Limb (tissue), 2 donors: ENCODE measurements around the gene LRRC23.
A peak's percentile ranks its signal among the peaks of the same experiment; 100 is the strongest.

ENCODE experiments used
- DNase-seq, 2 donors: peaks; one replicate each; pipeline ENCODE4 v3.0.0-alpha.2; 2016; ENCODE audit errors: extremely low spot score in 2 of 2

LRRC23 gene

DNA sequence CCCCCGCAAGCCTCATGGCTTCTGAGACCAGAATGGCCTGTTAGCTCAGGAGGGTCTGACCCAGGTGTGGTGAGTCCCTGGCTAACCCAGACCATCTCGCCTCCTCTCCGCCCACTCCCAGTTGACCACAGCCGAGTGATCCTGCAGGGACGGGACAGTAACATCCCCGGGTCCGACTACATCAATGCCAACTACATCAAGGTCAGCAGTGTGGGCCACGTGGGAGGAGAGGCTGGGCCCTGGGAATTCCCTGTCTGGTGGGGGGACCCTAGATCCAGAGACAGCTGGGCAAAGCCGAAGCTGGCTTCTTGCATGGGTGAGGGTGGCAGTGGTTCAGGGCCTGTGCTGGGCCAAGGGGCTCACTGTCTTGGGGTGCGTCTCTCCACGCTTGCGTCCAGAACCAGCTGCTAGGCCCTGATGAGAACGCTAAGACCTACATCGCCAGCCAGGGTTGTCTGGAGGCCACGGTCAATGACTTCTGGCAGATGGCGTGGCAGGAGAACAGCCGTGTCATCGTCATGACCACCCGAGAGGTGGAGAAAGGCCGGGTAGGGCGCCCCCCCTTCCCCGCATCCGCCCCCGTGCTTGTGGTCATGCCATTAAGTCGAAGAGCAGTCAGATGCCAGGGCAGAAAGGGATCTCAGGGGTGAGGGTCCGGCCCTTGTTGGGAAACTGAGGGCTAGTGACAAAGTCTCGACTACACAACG, 51.6 kb downstream of the LRRC23 start:
- DNase-seq = no peak

DNA sequence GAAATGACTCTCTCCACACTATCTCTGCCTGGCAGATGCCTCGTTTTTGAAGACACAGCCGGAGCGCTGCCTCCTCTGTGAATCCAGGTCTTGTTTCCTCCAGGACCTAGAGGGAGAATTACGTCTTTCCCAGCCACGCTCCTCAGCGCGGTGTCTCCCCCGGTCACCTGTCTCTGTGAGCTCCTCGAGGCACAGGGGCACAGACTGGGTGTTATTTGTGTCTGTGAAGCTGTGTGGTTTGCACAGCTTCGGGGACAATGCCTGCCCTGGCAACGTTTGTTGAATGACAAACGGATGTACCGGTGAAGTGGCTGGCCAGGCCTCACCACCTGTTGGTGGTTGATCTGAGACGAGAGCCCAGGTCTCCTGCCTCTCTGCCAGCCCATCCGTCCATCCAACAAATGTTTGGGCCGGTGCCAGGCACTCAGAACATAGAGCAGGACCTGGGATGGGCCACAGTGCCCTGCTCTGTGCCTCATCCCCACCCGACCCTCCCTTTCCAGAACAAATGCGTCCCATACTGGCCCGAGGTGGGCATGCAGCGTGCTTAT, 52.6 kb downstream of the LRRC23 start:
- DNase-seq = no peak

DNA sequence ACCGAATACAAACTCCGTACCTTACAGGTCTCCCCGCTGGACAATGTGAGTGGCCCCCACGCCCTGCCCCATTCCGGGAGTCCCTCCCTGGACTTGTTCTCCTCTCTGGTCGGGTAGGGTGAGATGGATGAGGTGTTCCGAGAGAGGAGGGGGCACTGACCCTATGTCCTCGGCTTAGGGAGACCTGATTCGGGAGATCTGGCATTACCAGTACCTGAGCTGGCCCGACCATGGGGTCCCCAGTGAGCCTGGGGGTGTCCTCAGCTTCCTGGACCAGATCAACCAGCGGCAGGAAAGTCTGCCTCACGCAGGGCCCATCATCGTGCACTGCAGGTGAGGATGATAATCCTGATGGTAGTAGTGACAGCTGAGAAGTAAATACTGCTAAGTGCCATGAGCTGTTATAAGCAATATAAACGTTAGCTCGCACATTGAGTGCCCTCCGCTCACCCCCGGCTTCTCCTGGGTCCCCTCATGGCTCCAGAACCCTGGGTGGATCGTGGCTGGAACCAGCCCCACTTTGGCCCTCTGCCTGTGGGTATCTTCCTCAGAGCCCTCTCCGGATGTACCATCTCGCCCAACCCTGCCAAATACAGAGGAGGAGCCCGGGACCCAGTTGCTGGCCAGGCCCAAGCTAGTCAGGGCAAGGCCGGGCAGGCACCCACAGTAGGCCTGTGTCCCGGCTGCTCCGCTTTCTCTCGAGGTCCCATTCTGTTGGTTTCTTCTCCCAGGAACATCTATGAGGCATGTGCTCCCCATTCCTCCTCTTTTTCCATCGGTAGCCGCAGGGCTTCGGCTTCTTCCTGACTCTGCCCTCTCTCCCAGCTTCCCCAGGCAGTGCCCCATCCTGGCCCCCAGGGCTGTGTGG, 53.4 kb downstream of the LRRC23 start:
- no peak for DNase-seq

DNA sequence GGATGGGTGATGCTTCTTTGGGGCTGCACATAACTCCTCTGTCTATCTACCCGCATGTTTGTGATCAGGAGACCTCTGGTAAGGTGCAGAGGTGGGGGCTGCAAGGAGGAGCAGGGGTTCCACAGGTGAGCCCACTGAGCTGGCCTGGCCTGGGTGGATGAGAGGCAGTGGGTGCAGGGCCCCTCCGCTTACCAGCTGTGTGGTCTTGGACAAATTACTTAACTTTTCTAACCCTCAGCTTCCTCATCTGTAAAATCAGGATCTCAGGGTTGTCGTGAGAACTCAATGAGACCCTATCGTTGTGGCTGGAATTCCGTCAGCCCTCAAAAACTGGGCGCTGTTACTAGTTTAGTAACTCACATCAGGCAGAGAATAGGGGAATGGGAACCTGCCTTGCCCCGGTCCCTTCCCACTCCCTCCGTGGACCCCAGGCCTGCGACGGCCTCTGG, 54.0 kb downstream of the LRRC23 start:
- no peak for DNase-seq

DNA sequence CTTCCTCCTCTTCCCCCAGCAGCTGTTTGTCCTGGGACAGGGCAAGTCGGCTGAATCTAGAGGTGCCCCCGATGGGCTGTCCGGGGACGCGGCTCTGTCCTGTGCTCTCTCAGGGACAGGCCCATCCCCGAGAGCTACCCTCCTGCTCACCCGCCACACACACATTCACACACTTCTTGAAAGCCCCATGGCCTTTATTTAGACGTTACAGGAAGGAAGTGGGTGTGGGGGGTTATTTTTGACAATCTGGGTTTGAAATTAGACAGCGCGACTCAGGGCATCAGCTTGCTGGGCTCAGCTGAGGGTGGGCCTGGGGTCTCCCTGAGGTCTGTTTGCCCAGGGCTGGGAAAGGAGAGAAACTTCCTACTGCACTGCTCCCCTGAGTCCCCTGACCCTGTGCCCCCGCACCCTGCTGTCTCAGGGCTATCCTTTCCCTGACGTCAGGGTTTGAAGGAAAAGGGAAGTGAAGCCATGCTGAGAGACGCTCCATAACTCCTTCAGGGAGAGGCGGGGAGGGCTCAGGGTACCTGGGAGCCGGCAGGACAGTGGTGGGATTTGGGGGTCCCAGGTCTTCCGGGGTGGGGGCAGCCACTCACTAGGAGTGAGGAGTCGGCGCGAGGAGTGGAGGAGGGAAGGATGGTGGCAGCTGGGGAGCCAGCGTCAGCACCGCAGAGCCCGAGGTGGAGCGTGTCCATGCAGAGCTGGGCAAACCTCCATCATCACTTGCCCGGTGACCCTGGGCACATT, 54.6 kb downstream of the LRRC23 start:
- DNase-seq = no peak

DNA sequence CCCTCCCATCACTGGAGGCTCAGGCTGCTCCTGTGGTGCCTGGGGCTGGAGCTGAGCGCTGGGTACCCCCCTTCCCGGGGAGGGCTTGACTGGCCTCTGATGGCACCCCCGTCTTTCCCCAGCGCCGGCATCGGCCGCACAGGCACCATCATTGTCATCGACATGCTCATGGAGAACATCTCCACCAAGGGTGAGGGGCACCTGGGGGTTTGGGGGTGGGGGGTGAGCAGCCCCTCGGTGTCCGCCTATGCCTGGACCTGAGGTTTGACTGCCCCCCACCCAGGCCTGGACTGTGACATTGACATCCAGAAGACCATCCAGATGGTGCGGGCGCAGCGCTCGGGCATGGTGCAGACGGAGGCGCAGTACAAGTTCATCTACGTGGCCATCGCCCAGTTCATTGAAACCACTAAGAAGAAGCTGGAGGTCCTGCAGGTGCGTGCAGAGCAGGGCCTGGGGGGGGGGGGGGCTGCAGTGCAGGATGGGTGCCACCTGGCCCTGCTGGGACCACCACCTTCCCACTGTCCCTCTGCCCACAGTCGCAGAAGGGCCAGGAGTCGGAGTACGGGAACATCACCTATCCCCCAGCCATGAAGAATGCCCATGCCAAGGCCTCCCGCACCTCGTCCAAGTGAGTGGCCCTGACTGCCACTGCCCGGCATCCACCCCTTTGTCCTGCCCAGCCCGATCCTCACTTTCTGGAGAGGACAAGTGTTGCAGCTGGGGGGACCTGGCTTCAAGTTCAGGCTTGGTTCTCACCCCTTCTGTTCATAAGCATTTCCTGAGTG, 55.4 kb downstream of the LRRC23 start:
- peak in 1 of 2 donors; percentile 16 for DNase-seq

DNA sequence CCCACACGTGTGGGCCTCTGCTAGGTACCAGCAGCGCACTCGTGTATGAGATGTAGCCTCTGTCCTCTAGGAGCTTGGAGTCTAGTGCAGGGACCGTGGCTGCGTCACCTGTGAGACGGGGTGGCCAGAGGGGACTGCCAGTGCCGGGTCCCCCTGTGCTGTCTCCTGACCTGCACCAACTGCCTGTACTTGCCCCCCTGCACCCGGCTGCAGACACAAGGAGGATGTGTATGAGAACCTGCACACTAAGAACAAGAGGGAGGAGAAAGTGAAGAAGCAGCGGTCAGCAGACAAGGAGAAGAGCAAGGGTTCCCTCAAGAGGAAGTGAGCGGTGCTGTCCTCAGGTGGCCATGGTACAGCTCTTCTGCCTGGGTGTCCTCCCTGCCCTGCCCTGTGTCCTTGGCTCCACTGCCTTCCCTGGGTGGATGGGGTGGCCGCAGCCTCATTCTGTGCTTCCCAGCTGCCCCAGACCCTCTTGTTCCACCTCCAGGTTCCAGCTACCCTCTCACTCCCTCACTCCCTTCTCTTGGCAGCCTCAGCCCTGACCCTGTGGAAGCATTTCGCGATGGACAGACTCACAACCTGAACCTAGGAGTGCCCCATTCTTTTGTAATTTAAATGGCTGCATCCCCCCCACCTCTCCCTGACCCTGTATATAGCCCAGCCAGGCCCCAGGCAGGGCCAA, 56.1 kb downstream of the LRRC23 start:
- peak in 1 of 2 donors; percentile 22 for DNase-seq

DNA sequence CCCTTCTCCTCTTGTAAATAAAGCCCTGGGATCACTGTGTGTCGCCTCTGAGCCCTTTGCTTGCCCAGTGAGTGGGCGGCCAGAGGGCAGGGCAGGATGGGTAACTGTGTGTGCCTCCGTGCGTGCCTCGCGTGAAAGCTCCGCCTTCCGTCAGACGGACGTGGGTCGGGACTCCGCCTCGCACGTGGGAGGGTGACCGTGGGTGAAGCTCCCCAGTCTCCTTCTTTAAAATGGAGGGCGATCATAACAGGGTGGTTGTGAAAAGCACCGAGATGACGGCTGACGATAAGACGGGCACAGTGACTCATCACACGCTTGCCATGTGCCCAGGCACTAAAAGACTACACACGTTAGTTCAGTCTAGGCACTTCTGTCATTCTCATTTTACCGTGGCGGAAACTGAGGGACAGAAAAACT, 56.7 kb downstream of the LRRC23 start:
- peak in 1 of 2 donors; percentile 24 for DNase-seq

DNA sequence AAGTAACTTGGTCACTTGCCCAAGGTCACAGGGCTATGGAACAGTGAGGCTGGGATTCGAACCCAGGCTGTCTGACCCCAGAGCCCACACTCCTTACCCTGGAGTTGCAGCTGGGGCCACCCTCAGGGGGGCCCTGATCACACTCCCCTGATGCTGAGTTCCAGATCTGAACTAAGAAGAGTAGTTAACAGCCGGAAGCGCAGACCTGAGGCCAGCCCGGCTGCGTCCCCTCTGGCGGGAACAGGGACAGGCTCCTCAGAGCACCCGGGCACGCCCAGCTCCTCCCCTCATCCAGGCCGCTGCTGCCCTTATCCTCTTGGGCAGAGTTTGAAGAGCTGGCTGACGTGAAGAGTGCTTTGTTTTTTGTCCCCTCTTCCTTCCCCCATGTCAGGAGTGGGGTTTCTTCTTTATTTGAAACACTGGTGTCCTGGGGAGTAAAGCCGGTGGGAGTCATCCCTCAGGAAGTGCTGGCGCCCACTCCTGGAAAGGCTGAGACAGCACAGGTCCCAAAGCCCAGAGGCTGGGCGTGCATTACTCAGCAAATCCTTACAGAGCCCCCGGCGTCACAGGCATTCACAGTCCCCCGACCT, 57.2 kb downstream of the LRRC23 start:
- DNase-seq = peak in 1 of 2 donors; percentile 65

DNA sequence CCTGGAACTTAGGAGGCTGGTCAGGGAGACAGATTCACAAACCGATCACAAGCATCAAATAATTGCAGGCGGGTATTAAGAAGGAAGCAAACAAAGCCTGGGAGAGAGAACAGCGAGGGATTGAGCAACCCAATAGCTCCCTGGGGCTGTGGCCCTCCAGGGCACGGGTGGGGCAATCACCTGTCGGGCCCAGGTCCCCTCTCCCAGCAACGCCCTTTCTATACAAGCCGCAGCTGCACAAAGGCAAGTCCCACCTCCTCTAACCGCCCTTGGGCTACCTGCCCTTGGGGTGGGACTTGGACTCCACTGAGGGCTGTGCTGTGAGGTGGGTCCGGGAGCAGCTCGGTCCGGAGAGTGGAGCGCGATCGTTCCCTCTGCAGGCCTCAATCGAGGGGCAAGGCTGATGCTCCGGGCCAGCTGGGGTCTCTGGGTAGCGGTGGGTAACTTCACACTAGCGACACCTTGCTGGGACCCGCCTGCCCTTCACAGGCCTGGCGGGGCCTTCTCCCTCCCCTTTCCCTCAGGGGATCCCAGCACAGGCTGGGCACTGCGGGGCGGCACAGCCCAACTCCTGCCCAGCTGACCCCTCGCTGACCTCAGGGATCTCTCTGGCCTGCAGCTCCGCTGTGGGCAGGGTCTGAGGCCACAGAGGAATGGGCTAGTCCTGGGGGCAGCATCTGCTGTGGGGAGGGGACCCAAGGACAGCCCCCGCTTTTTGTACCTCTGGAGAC, 57.8 kb downstream of the LRRC23 start:
- peak in 1 of 2 donors; percentile 45 for DNase-seq

DNA sequence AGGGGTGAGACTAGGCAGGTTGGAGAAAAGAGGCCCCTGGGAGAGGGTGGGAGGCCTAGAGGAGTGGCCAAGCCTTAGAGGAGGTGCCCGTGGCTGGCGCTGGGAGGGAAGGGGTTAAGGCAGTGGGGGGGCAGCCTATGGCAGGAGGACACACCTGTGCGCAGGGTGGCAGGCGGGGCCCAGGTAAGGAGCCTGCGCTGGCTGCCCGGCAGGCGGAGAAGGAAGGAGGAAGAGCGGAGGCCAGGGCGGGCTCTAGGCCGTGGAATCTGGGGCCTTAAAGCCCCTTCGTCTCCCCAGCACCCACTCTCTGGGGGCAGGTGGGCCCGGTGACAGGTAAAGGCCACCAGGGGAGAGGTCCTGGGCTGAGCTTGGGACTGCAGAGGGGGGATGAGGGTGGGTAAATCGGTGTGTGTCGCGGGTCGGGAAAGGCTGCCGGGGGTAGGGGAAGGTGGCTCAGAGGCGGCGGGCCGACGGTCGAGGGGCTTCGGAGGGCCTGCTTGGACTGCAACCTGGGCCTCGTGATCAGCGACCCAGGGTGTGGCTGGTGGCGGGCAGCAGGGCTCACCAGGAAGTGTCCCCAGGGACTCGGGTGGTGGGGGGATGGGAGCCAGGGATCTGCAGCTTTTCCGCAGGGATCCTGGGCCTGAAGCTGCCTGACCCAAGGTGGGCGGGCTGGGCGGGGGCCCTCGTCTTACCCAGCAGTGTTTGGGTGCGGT, 58.6 kb downstream of the LRRC23 start:
- peak in 1 of 2 donors; percentile 62 for DNase-seq
